Keratinocyte (primary cell): ENCODE data around the gene PTOV1. TPM values are rescaled to one million over a fixed set of nuclear protein-coding genes. Genes with fewer than 3 reads are reported as not detected.

Experiments used
- DNase-seq: peaks from one replicate; pipeline ENCODE4 v3.0.0-alpha.2; 2011; ENCODE audit warnings: low read depth, missing footprints, low spot score
- FAIRE-seq: peaks from 2 replicates; lab custom pipeline; 2011; peaks lifted over from hg19 to GRCh38; lab: Jason Lieb, UNC
- H2AFZ ChIP-seq: 2 replicates; pipeline ENCODE4 v1.6.0; 2012; ENCODE audit warnings: low read length, control low read depth, inconsistent platforms; ENCODE audit not compliant: control insufficient read depth
- H3K27ac ChIP-seq: 2 replicates; pipeline ENCODE4 v1.5.1; 2011; ENCODE audit warnings: low read length; ENCODE audit not compliant: control insufficient read depth, insufficient read depth
- H3K27me3 ChIP-seq: 3 replicates; pipeline ENCODE4 v1.6.0; 2011; ENCODE audit warnings: low read length; ENCODE audit not compliant: control insufficient read depth, insufficient read depth; ENCODE audit errors: extremely low read depth
- H3K36me3 ChIP-seq, 2 experiments: 2 replicates in 1 of 2; 3 replicates in 1 of 2; pipeline ENCODE4 v1.5.1; 2011; ENCODE audit warnings: low read length in 2 of 2, mild to moderate bottlenecking in 1 of 2; ENCODE audit not compliant: control insufficient read depth in 2 of 2, insufficient read depth in 2 of 2; ENCODE audit errors: extremely low read depth in 1 of 2
- H3K4me1 ChIP-seq: 3 replicates; pipeline ENCODE4 v1.5.1; 2011; ENCODE audit warnings: low read length; ENCODE audit not compliant: control insufficient read depth, insufficient read depth; ENCODE audit errors: extremely low read depth
- H3K4me2 ChIP-seq: 3 replicates; pipeline ENCODE4 v1.6.0; 2011; ENCODE audit warnings: low read depth, low read length; ENCODE audit not compliant: control insufficient read depth, insufficient read depth; ENCODE audit errors: extremely low read depth
- H3K4me3 ChIP-seq, 3 experiments: fragments of 200-600 bp in 1 of 3; sonication (generic) in 1 of 3; 2 replicates in 2 of 3; 3 replicates in 1 of 3; pipeline ENCODE4 v1.5.1; 2011 to 2016; ENCODE audit warnings: low read length in 3 of 3, mild to moderate bottlenecking in 3 of 3, control low read depth in 2 of 3, inconsistent platforms in 1 of 3, low read depth in 1 of 3, mixed read lengths in 1 of 3, mixed run types in 1 of 3, moderate library complexity in 1 of 3; ENCODE audit not compliant: control insufficient read depth in 2 of 3, insufficient read depth in 2 of 3; ENCODE audit errors: extremely low read depth in 1 of 3
- H3K79me2 ChIP-seq: 2 replicates; pipeline ENCODE4 v1.6.0; 2012; ENCODE audit warnings: low read length; ENCODE audit not compliant: control insufficient read depth, insufficient read depth
- H3K9ac ChIP-seq: 3 replicates; pipeline ENCODE4 v1.6.0; 2011; ENCODE audit warnings: low read length; ENCODE audit not compliant: control insufficient read depth, insufficient read depth; ENCODE audit errors: extremely low read depth
- H3K9me1 ChIP-seq: 3 replicates; pipeline ENCODE4 v1.6.0; 2011; ENCODE audit warnings: low read length; ENCODE audit not compliant: control insufficient read depth, insufficient read depth; ENCODE audit errors: extremely low read depth
- H3K9me3 ChIP-seq: 2 replicates; pipeline ENCODE4 v1.5.1; 2012; ENCODE audit warnings: low read depth, low read length; ENCODE audit not compliant: control insufficient read depth
- H4K20me1 ChIP-seq: 3 replicates; pipeline ENCODE4 v1.6.0; 2011; ENCODE audit warnings: low read length; ENCODE audit not compliant: control insufficient read depth, insufficient read depth; ENCODE audit errors: extremely low read depth
- CTCF ChIP-seq, 3 experiments: IDR thresholded peaks in 1 of 3; conservative IDR thresholded peaks in 1 of 3; optimal IDR thresholded peaks in 1 of 3; 2 replicates in 2 of 3; 3 replicates in 1 of 3; pipeline versions ENCODE3 to v1.5.1; 2011; ENCODE audit warnings: low read length in 3 of 3, mild to moderate bottlenecking in 3 of 3, moderate library complexity in 2 of 3, control low read depth in 1 of 3, inconsistent platforms in 1 of 3; ENCODE audit not compliant: insufficient read depth in 2 of 3; ENCODE audit errors: extremely low read depth in 1 of 3
- EZH2 ChIP-seq: IDR thresholded peaks from one replicate; pipeline ENCODE4 v1.6.1; 2012; ENCODE audit warnings: inconsistent platforms, mild to moderate bottlenecking, low read length, moderate library complexity
- dilution Hi-C: fragments of 300-500 bp; cut with MboI; formaldehyde crosslinking; loops from one replicate; pipeline ENCODE4 v1.7.0; 2020; ENCODE audit warnings: low sequenced_read_pairs; ENCODE audit not compliant: extremely low pct_ligation_motif_present
- polyA plus RNA-seq, 5 experiments: library from polyadenylated mRNA; depleted of rRNA in 3 of 5; stranded (reverse) in 3 of 5; stranded (forward) in 1 of 5; unstranded in 1 of 5; fragments of >200 nt; gene quantifications; 1 replicate in 1 of 5; 2 replicates in 3 of 5; 3 replicates in 1 of 5; pipeline versions ENCODE4 v1.2.1 to v1.2.3, GENCODE V29; 2011 to 2012; ENCODE audit warnings: missing spikeins in 2 of 5, low read depth in 1 of 5, low replicate concordance in 1 of 5

The PTOV1 gene
- polyA plus RNA-seq, 1 donor (not counting 4 experiments of a cell fraction or from before 2014, with no cell fraction given) = 22.9 TPM

DNA sequence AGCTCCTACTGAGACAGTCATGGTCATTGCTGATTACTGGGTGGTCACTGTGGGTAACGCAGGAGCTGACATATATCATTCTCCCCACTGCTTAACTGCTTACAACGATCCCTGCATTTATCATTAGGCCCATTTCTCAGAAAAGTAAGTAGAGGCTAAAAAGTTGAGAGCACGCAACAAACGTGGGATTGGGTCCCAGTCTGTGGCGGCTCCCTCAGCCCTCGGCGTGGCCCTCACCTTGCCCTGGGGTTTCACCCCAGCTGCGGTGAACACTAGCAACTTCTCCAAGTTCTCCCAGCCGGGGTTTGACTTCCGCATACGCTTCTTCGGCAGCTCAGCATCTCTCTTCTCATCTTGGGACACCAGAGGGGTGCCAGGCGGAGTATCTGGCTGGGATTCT, 13.9 kb downstream of the PTOV1 start:
- dilution Hi-C loops = no loop called here
- Histone ChIP-seq H3K4me2 (no peak overlapping the region), H2AFZ (no peak overlapping the region), H3K4me3 (no peak overlapping the region), H3K27me3 (no peaks in the 10 kb centered on the region), H3K27ac (no peak overlapping the region), H3K79me2 (peaks cover 37% of the 10 kb centered on the region), H3K36me3 (peaks cover 16 to 32% of the 10 kb centered on the region in 2 experiments), H3K9me1 (no peaks in the 10 kb centered on the region), H4K20me1 (peaks cover 9% of the 10 kb centered on the region), H3K9ac (no peak overlapping the region), H3K4me1 (peaks cover 23% of the 10 kb centered on the region), H3K9me3 (no peaks in the 10 kb centered on the region)
- TF ChIP-seq EZH2 (no peak), CTCF (optimal IDR thresholded peaks at IDR 0.05 in 1 of 3, IDR thresholded peaks at IDR 0.05 in 1 of 3, conservative IDR thresholded peaks at IDR 0.05 in 1 of 3; ENCODE audit: extremely low read depth in 1 of 3, insufficient read depth in 2 of 3, low read length in 3 of 3) (no peak)
- no peak for DNase-seq
- no peak for FAIRE-seq

DNA sequence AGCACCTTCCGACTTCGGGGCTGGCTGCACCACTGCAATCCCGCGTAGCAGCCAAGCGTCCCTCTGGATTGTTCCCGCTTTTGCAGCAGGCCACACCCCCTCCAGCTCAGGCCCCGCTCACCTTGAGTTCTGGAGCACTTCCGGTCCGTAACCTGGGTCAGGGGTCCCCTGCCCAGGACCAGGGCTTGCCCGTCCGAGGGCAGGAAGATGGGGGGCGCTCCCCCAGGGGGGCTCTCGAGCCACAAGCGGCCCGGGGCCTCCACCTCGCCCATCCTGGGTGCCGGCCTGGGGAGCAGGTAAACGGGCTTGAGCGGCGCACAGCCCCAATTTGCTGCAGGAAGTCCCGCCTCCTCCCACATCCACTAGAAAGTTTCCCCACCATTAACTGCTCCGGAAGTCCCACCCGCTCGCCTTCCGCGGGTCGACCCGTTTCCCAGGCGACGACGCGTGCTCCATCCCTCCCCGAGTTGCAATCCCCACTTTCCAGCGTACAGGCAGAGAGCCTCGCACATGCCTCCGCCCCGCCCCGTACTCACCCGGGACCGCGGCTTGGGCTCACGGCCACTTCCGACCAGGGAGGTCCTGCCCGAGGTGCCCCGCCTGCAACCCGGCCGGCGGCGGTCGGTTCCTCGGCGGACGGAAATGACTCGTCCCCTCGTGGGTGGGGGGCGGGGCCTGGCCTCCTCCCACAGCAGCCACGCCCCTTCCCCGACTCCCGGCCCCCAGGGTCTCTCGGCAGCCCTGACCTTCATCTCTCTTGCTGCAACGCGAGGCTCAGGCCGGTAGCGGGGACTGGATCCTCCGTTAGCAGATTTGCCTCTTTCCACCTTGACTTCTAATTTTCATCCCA, 16.2 kb downstream of the PTOV1 start, which contains the start of gene PNKP:
Gene PNKP (minus strand): TSS at position 644 of the 850 bp plus-strand sequence. CDS start 372 bp downstream, at position 272.
- DNase-seq = no peak
- H3K4me2 ChIP-seq = peak within 1 kb of the TSS; percentile 93
- H3K9ac ChIP-seq = peak within 1 kb of the TSS; percentile 86
- peaks cover 19 to 30% of the 10 kb centered on the region in 2 experiments for H3K36me3 ChIP-seq
- peak within 1 kb of the TSS; percentile 71 for H3K27ac ChIP-seq
- dilution Hi-C loops = no loop called here
- TF ChIP-seq EZH2 (no peak), CTCF (optimal IDR thresholded peaks at IDR 0.05 in 1 of 3, IDR thresholded peaks at IDR 0.05 in 1 of 3, conservative IDR thresholded peaks at IDR 0.05 in 1 of 3; ENCODE audit: extremely low read depth in 1 of 3, insufficient read depth in 2 of 3, low read length in 3 of 3) (no peak)
- H3K4me3 ChIP-seq = peak within 1 kb of the TSS; percentile 56 to 97 (median 90)
- H3K27me3 ChIP-seq = no peaks in the 10 kb centered on the region
- no peaks in the 10 kb centered on the region for H3K9me1 ChIP-seq
- no peaks in the 10 kb centered on the region for H3K9me3 ChIP-seq
- peaks cover 26% of the 10 kb centered on the region for H3K4me1 ChIP-seq
- H3K79me2 ChIP-seq = peaks cover 37% of the 10 kb centered on the region
- peak; percentile 76 for FAIRE-seq
- peak within 1 kb of the TSS; percentile 90 for H2AFZ ChIP-seq
- H4K20me1 ChIP-seq = peaks cover 9% of the 10 kb centered on the region
